SK-N-SH (cell line): Measurements from ENCODE around the gene UCN. TPM values are rescaled to one million over a fixed set of nuclear protein-coding genes. Genes with fewer than 3 reads are reported as not detected.

Experiments used
- CTCF ChIA-PET: fragments of 300-600, 350-600 bp; formaldehyde crosslinking; extraction: SDS; loops from one replicate; lab custom pipeline; 2021; lab: Yijun Ruan, JAX
- POLR2A ChIA-PET: fragments of 350-600 bp; sonication (Branson Sonifier 250); formaldehyde crosslinking; extraction: SDS; loops from one replicate; lab custom pipeline; 2020; ENCODE audit warnings: antibody characterized with exemption, inconsistent platforms; lab: Yijun Ruan, JAX
- DNase-seq: peaks from one replicate; pipeline ENCODE4 v3.0.0; 2012
- H2AFZ ChIP-seq: fragments of 200-600 bp; sonication (generic); 2 replicates; pipeline ENCODE4 v1.8.1; 2016; ENCODE audit warnings: antibody characterized with exemption, mild to moderate bottlenecking, low read depth
- H3F3A ChIP-seq: fragments of 200-600 bp; sonication (generic); replicated peaks from 2 replicates; pipeline ENCODE3; 2016; ENCODE audit warnings: antibody characterized with exemption, mild to moderate bottlenecking; ENCODE audit not compliant: insufficient read depth
- H3K27ac ChIP-seq, 2 experiments: fragments of 200-500 bp in 1 of 2; fragments of 200-600 bp in 1 of 2; sonication (Bioruptor generic) in 1 of 2; sonication (generic), shearing (Covaris generic) in 1 of 2; 2 replicates each; pipeline versions ENCODE4 v1.5.1 to v1.6.1; 2014 to 2016; ENCODE audit warnings: low read depth in 2 of 2, inconsistent platforms in 1 of 2, low read length in 1 of 2, mild to moderate bottlenecking in 1 of 2, mixed read lengths in 1 of 2
- H3K27me3 ChIP-seq: fragments of 200-600 bp; sonication (generic), shearing (Covaris generic); 2 replicates; pipeline ENCODE4 v1.6.1; 2016; ENCODE audit warnings: mixed run types; ENCODE audit not compliant: insufficient read depth
- H3K36me3 ChIP-seq, 2 experiments: fragments of 200-500 bp in 1 of 2; fragments of 200-600 bp in 1 of 2; sonication (Bioruptor generic) in 1 of 2; sonication (generic) in 1 of 2; replicated peaks in 1 of 2; 2 replicates each; pipeline versions ENCODE3 to v1.5.1; 2014 to 2016; ENCODE audit warnings: low read length in 1 of 2, mild to moderate bottlenecking in 1 of 2; ENCODE audit not compliant: insufficient read depth in 2 of 2, control insufficient read depth in 1 of 2
- H3K4me1 ChIP-seq, 2 experiments: fragments of 200-500 bp in 1 of 2; fragments of 200-600 bp in 1 of 2; sonication (Bioruptor generic) in 1 of 2; sonication (generic), shearing (Covaris generic) in 1 of 2; 2 replicates each; pipeline versions ENCODE4 v1.5.1 to v1.6.1; 2014 to 2016; ENCODE audit warnings: low read depth in 1 of 2, low read length in 1 of 2, mixed run types in 1 of 2; ENCODE audit not compliant: insufficient read depth in 2 of 2, control insufficient read depth in 1 of 2
- H3K4me2 ChIP-seq: fragments of 200-600 bp; sonication (generic), shearing (Covaris generic); 2 replicates; pipeline ENCODE4 v1.6.1; 2017; ENCODE audit warnings: mixed run types
- H3K4me3 ChIP-seq, 2 experiments: fragments of 200-500 bp in 1 of 2; fragments of 200-600 bp in 1 of 2; sonication (Bioruptor generic) in 1 of 2; sonication (generic), shearing (Covaris generic) in 1 of 2; 2 replicates each; pipeline versions ENCODE4 v1.5.1 to v1.8.1; 2014 to 2016; ENCODE audit warnings: low read depth in 2 of 2, inconsistent platforms in 1 of 2, low read length in 1 of 2, mild to moderate bottlenecking in 1 of 2, mixed read lengths in 1 of 2, moderate library complexity in 1 of 2
- H3K79me2 ChIP-seq: fragments of 200-600 bp; sonication (generic); 2 replicates; pipeline ENCODE4 v1.8.1; 2017; ENCODE audit warnings: mild to moderate bottlenecking; ENCODE audit not compliant: insufficient read depth
- H3K9ac ChIP-seq: fragments of 200-600 bp; sonication (generic); 2 replicates; pipeline ENCODE4 v1.6.1; 2017; ENCODE audit warnings: mixed run types
- H3K9me2 ChIP-seq: fragments of 200-600 bp; sonication (generic); 2 replicates; pipeline ENCODE4 v1.6.1; 2017; ENCODE audit warnings: mixed run types
- H3K9me3 ChIP-seq: fragments of 200-600 bp; sonication (generic); 2 replicates; pipeline ENCODE4 v1.6.1; 2017; ENCODE audit warnings: mixed run types, mild to moderate bottlenecking, moderate library complexity
- H4K20me1 ChIP-seq: fragments of 200-600 bp; sonication (generic); 2 replicates; pipeline ENCODE4 v1.6.1; 2017; ENCODE audit warnings: mild to moderate bottlenecking, mixed run types; ENCODE audit not compliant: insufficient read depth
- CHD2 ChIP-seq: fragments of 150-350 bp; IDR thresholded peaks from 2 replicates; pipeline ENCODE4 v1.6.1; 2018; ENCODE audit warnings: low read length; ENCODE audit not compliant: partially characterized antibody
- ELF1 ChIP-seq: IDR thresholded peaks from 2 replicates; pipeline ENCODE4 v1.4.0; 2012
- EP300 ChIP-seq, 2 experiments: IDR thresholded peaks; 2 replicates each; pipeline versions ENCODE4 v1.4.0 to v1.6.1; 2012; ENCODE audit warnings: borderline replicate concordance in 1 of 2, low read depth in 1 of 2, low read length in 1 of 2
- EZH2phosphoT487 ChIP-seq: fragments of 200-600 bp; sonication (generic); IDR thresholded peaks from 2 replicates; pipeline ENCODE4 v1.6.1; 2017; ENCODE audit warnings: low read depth, mixed run types, mild to moderate bottlenecking, antibody characterized with exemption, moderate library complexity, borderline replicate concordance
- FOSL2 ChIP-seq: IDR thresholded peaks from 2 replicates; pipeline ENCODE4 v1.4.0; 2012; ENCODE audit warnings: low read depth, mild to moderate bottlenecking, moderate library complexity, borderline replicate concordance
- FOXJ3 ChIP-seq: sonication (generic); formaldehyde crosslinking; IDR thresholded peaks from 2 replicates; pipeline ENCODE4 v1.5.1; 2020; ENCODE audit warnings: mild to moderate bottlenecking, missing genetic modification reagents
- FOXM1 ChIP-seq: IDR thresholded peaks from 2 replicates; pipeline ENCODE4 v1.4.0; 2012; ENCODE audit warnings: low read depth, mild to moderate bottlenecking
- JUND ChIP-seq: IDR thresholded peaks from 2 replicates; pipeline ENCODE4 v1.4.0; 2012
- MXI1 ChIP-seq: IDR thresholded peaks from 2 replicates; pipeline ENCODE4 v1.6.1; 2012; ENCODE audit warnings: mild to moderate bottlenecking, low read depth, low read length, improper control_type of control experiment
- RCOR1 ChIP-seq: fragments of 150-350 bp; IDR thresholded peaks from 2 replicates; pipeline ENCODE4 v1.6.1; 2017; ENCODE audit warnings: antibody characterized with exemption, low read length
- RFX5 ChIP-seq: IDR thresholded peaks from 2 replicates; pipeline ENCODE4 v1.6.1; 2012; ENCODE audit warnings: mild to moderate bottlenecking, improper control_type of control experiment, low read length
- SIN3A ChIP-seq: IDR thresholded peaks from 2 replicates; pipeline ENCODE4 v1.6.1; 2012; ENCODE audit warnings: low read depth, mild to moderate bottlenecking, low read length, moderate library complexity, borderline replicate concordance
- TEAD4 ChIP-seq: IDR thresholded peaks from 2 replicates; pipeline ENCODE4 v1.4.0; 2012; ENCODE audit warnings: mild to moderate bottlenecking, borderline replicate concordance; ENCODE audit not compliant: insufficient read depth
- YY1 ChIP-seq: IDR thresholded peaks from 2 replicates; pipeline ENCODE4 v1.4.0; 2012; ENCODE audit warnings: low read depth, mild to moderate bottlenecking
- WGBS: methylation state at CpG from one replicate; pipeline ENCODE4 v1.1.6; 2017; ENCODE audit warnings: low lambda C conversion rate; 5-methylcytosine and 5-hydroxymethylcytosine counted together
- polyA plus RNA-seq, 3 experiments: library from polyadenylated mRNA; depleted of rRNA; stranded (reverse); fragments of >200 nt; gene quantifications; 2 replicates each; pipeline ENCODE4 v1.2.3, GENCODE V29; 2012
- TF ChIP-seq, protein P1 (sequence below): fragments of 200-600 bp; sonication (generic); IDR thresholded peaks from 2 replicates; pipeline ENCODE4 v1.6.1; 2017; ENCODE audit warnings: antibody characterized with exemption, mild to moderate bottlenecking, moderate library complexity
- TF ChIP-seq, protein P2 (sequence below): IDR thresholded peaks from 2 replicates; pipeline ENCODE4; 2012
- TF ChIP-seq, protein P3 (sequence below): fragments of 150-350 bp; IDR thresholded peaks from 2 replicates; pipeline ENCODE4 v1.6.1; 2017; ENCODE audit warnings: antibody characterized with exemption, low read length, low read depth, borderline replicate concordance
- TF ChIP-seq, protein P4 (sequence below): IDR thresholded peaks from 2 replicates; pipeline ENCODE4 v1.4.0; 2012; ENCODE audit warnings: low read depth, borderline replicate concordance

UCN gene
- polyA plus RNA-seq, 1 of the 3 experiments (the other 2 are of a cell fraction) = 2.8 TPM

DNA sequence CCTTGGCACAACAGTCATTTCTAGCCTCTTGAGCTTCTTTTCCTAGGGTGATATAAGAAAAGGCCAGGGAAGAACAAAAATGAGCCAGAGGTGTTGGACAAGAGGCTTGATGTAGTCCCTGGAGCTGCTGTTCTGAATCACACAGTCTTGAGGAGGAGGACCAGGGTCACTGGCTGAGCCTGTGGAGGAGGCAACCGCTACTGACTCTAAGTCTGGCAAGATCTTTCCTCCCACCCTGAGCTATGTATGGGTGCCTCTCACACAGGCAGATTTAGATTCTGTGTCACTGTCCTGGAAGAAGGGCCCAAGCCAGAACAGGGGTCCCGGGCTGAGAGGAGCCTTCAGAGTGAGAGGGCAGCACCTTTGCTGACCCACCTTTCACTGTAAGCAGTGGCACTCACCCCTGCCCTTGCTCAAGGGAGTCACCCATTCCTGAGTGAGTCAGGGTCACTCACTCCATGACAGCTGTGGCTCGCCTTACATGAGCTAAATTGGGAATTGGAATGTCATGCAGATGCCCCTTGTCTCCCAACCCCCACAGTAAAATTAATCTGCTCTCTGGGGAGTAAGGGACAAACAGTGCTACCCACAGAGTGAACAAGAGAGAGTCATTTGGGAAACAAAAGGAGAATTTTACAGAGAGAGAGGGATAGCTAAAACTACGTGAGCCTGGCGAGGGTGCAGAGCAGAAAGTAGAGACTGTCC is 26.2 kb downstream of the UCN start, which contains the start of gene TRIM54:
TRIM54 (plus strand) TSS at position 575 of the 705 bp plus-strand sequence. CDS start 303 bp downstream, outside the sequence.
- H3K4me1 ChIP-seq = peaks cover 0 to 23% of the 10 kb centered on the region in 2 experiments; a peak in 3 of 4 replicates
- peaks cover 12% of the 10 kb centered on the region; the same call in 1 of the 2 replicates for H3K27me3 ChIP-seq
- TF ChIP-seq SIN3A (no peak), CHD2 (no peak), RFX5 (no peak)
- TF ChIP-seq, protein P1, sequence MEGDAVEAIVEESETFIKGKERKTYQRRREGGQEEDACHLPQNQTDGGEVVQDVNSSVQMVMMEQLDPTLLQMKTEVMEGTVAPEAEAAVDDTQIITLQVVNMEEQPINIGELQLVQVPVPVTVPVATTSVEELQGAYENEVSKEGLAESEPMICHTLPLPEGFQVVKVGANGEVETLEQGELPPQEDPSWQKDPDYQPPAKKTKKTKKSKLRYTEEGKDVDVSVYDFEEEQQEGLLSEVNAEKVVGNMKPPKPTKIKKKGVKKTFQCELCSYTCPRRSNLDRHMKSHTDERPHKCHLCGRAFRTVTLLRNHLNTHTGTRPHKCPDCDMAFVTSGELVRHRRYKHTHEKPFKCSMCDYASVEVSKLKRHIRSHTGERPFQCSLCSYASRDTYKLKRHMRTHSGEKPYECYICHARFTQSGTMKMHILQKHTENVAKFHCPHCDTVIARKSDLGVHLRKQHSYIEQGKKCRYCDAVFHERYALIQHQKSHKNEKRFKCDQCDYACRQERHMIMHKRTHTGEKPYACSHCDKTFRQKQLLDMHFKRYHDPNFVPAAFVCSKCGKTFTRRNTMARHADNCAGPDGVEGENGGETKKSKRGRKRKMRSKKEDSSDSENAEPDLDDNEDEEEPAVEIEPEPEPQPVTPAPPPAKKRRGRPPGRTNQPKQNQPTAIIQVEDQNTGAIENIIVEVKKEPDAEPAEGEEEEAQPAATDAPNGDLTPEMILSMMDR = no peak
- TF ChIP-seq, protein P2, sequence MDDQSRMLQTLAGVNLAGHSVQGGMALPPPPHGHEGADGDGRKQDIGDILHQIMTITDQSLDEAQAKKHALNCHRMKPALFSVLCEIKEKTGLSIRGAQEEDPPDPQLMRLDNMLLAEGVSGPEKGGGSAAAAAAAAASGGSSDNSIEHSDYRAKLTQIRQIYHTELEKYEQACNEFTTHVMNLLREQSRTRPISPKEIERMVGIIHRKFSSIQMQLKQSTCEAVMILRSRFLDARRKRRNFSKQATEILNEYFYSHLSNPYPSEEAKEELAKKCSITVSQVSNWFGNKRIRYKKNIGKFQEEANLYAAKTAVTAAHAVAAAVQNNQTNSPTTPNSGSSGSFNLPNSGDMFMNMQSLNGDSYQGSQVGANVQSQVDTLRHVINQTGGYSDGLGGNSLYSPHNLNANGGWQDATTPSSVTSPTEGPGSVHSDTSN = no peak
- TF ChIP-seq, protein P3, sequence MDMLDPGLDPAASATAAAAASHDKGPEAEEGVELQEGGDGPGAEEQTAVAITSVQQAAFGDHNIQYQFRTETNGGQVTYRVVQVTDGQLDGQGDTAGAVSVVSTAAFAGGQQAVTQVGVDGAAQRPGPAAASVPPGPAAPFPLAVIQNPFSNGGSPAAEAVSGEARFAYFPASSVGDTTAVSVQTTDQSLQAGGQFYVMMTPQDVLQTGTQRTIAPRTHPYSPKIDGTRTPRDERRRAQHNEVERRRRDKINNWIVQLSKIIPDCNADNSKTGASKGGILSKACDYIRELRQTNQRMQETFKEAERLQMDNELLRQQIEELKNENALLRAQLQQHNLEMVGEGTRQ = no peak
- H4K20me1 ChIP-seq = no peaks in the 10 kb centered on the region
- POLR2A ChIA-PET = interaction anchor here (0.7 to 1.3 kb wide), 2 partner anchors 26 to 196 kb away, joined by 3 read pairs; no protein-coding TSS in a partner anchor
- WGBS = 85% methylated on average over 5 of the region's 5 CpGs
- CTCF ChIA-PET = interaction anchor here (0.7 to 18.0 kb wide), 17 partner anchors 14 to 320 kb away, joined by 3 to 392 read pairs (median 28); partner anchors contain the start of genes CAD, KHK, PREB and SLC30A3
- no peaks in the 10 kb centered on the region for H3K79me2 ChIP-seq
- H3K4me3 ChIP-seq = no peak within 1 kb of the TSS
- no peaks in the 10 kb centered on the region for H3F3A ChIP-seq
- H3K4me2 ChIP-seq = no peak within 1 kb of the TSS
- no peak within 1 kb of the TSS for H2AFZ ChIP-seq
- no peak within 1 kb of the TSS for H3K27ac ChIP-seq
- no peaks in the 10 kb centered on the region for H3K36me3 ChIP-seq
- DNase-seq = no peak
- no peaks in the 10 kb centered on the region for H3K9me3 ChIP-seq
- H3K9me2 ChIP-seq = no peaks in the 10 kb centered on the region
- no peak within 1 kb of the TSS for H3K9ac ChIP-seq

DNA sequence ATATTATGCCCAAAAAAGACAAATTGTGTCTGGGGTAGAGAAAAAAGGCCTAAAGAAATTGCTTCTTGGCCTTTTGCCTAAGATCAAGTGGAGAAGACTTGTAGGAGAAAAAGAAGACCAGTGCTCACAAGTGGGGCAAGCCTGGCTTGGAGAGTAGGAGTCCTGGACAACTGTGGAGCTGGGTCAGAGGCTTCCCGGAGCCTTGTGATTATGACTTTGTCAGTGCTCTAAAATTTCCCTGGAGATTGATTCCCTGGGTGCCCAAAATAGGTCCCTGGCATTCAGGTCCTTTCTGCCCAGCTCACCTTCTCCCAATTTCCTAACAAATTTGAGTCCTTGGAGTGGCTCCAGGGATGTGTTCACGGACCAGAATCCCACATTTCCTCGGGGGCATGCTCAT is 26.8 kb downstream of the UCN start:
- H3K9me2 ChIP-seq = no peaks in the 10 kb centered on the region
- no peak overlapping the region for H3K27ac ChIP-seq
- peaks cover 0 to 23% of the 10 kb centered on the region in 2 experiments; a peak in 3 of 4 replicates for H3K4me1 ChIP-seq
- 82% methylated on average over 3 of the region's 3 CpGs for WGBS
- H3K9me3 ChIP-seq = no peaks in the 10 kb centered on the region
- ChIA-PET POLR2A (interaction anchor here (2.0 kb wide), 1 partner anchor 16 kb away, joined by 7 read pairs; no protein-coding TSS in a partner anchor), CTCF (interaction anchor here (0.7 to 18.0 kb wide), 18 partner anchors 14 to 248 kb away, joined by 3 to 392 read pairs (median 26); partner anchors contain the start of genes CAD, KHK, MPV17 and PREB)
- H3K4me3 ChIP-seq = no peak overlapping the region
- no peaks in the 10 kb centered on the region for H3F3A ChIP-seq
- H4K20me1 ChIP-seq = no peaks in the 10 kb centered on the region
- no peak for DNase-seq
- peaks cover 14% of the 10 kb centered on the region; the same call in 1 of the 2 replicates for H3K27me3 ChIP-seq
- H3K9ac ChIP-seq = no peak overlapping the region
- H3K4me2 ChIP-seq = no peak overlapping the region
- H3K79me2 ChIP-seq = no peaks in the 10 kb centered on the region
- no peak overlapping the region for H2AFZ ChIP-seq
- no peaks in the 10 kb centered on the region for H3K36me3 ChIP-seq
- TF ChIP-seq MXI1 (no peak), FOXM1 (no peak), FOXJ3 (CRISPR knock-in tag) (no peak), JUND (no peak), YY1 (no peak), RCOR1 (no peak), EP300 (IDR thresholded peaks at IDR 0.05; ENCODE audit: borderline replicate concordance in 1 of 2, low read depth in 1 of 2, low read length in 1 of 2) (no peak), ELF1 (no peak), FOSL2 (no peak), EZH2phosphoT487 (no peak), CHD2 (no peak), TEAD4 (no peak)
- TF ChIP-seq, protein P1 = no peak
- TF ChIP-seq, protein P4, sequence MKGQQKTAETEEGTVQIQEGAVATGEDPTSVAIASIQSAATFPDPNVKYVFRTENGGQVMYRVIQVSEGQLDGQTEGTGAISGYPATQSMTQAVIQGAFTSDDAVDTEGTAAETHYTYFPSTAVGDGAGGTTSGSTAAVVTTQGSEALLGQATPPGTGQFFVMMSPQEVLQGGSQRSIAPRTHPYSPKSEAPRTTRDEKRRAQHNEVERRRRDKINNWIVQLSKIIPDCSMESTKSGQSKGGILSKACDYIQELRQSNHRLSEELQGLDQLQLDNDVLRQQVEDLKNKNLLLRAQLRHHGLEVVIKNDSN = no peak
